ENCODE measurements around the gene ADGRG6.

Gene ADGRG6

DNA sequence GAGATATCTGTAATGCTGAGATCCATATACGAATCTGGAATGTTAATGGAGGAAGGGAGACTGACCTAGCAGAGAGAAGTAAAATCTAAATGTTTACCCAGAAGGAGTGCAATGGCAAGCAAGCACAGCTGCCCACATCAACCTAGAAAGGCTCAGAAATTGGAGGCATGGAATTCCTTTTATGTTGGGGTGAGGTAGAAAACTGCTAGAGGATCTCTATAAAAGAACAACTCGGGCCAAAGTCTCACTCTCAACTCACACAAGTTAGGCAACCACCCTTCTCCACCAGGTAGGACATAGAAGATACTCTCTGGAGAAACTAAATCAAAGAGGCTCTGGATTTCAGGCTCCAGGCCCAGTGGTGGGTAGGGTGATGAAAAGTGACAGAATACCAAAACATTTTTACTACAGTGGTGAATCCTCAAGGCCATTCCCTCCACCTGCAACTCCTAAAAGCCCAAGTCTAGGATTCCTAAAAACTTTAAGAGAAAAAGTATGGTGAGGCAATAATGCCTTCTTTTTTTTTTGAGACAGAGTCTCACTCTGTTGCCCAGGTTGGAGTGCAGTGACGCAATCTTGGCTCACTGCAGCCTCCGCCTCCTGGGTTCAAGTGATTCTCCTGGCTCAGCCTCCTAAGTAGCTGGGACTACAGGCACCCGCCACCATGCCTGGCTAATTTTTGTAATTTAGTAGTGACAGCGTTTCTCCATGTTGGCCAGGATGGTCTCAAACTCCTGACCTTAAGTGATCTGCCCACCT, 9.5 kb upstream of the ADGRG6 start:
- no peak for DNase-seq

DNA sequence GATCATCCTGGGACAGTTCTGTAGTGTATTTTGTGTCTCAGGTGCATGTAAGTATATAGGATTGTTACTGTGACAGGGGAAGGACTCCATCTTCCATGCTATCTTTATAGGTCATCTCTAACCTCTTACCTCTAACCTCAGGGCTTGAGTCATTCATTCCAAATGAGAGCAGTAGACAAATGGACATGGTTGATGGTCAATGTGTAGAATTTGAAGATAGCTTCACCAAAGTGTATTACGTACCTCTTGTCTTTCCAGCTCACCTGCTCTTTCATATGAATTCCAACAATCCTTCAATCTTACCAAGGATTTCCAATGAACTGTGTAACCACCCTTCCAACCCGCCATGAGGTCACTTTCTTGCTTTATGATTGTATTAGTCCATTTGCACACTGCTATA, 8.7 kb upstream of the ADGRG6 start:
- DNase-seq: no peak

- peak; percentile 70 for DNase-seq
Observed at GRCh38 chr6:142294679-142295078, 7.1 kb upstream of the ADGRG6 start.

GRCh38 chr6:142296975-142297604, 4.7 kb upstream of the ADGRG6 start:
- DNase-seq: peak; percentile 11

GRCh38 chr6:142297605-142297995, 4.2 kb upstream of the ADGRG6 start:
- no peak for DNase-seq

DNA sequence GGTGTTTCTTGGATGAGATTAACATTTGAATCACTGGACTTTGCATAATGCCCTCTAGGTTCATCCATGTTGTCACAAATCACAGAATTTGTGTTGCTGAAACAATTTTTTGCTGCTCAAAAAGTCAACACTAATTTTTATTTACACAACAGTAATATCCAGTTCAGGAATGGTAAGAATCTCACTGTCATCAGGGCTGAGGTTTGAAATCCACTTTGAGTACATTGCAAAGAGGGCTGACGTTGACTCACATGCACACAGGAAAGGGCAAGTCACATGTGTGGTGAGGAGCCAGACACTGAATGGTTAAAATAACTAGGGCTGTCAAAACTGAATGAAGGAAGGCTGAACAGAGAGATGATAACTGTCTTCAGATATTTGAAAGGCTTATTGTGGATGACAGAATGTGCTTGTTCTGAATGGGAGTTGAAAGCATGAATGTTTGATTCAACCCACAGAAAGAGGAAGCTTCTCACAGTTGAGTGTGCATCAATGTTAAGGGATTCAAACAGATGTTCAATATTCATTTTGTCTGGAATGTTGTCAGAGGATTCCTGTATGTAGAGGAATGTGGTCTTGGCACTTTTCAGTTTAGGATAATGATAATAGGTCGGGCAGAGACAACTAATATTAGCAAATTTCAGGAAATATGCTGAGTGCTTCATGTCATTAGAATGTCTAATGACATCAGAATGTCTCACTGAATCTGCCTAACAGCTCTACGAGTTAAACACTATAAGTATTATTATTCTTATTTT, 3.6 kb upstream of the ADGRG6 start:
- DNase-seq: peak; percentile 16

DNA sequence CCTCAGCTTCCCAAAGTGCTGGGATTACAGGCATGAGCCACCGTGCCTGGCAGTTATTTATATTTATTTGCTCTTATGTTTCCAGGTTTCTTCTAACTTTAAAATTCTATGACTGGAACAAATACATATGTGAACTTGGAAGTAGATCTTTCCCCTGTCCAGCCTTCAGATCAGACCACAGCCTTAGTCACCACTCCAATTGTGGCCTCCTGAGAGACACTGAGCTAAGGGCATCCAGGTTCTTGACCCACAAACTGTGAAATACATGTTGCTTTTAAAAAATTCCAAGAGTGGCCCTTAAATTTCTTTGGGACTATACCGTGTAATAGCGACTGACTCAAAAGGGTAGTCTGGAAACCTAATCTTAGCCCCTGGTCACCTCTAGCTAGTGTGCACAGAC, 1.5 kb upstream of the ADGRG6 start:
- no peak for DNase-seq

DNA sequence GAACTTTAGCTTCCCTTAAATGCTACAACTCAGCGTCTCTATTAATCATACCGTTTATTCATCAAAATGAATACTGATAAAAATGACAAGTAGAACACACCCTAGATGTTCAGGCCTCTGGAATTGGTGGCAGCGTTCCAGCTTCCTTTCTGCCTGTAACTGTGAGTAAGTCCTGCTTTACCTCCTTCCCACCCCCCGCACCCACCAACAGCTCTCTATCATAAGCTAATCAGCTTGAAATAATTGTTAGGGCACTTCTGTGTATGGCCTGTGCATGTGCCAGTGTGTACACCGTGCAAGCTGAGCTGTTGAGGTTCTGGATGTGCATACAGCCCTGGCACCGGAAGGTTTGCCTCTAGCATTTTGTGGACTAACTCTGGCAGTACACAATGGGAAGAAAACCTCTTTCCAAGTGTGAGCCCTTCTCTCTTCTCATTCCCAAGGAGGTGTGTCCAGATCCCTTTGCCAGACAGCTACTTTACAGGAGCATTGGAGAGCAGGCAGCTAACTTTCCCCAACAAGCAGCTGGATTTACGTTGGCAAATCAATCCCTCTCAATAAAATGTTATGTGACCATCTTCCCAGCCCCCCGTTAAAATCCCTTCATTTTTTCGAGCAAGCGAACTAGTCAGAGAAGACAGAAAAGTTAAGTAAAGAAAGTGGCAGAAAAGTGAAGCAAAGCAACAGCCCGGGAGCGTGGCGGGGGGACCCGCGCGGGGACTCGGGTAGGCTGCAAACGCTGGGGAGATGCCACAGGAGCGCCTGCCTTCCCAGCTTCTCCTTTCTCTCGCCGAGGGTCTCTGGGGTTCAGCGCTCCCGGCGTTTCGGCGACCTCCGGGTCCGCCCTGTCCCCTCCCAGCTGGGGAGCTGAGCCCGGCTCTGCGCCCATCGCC, 803 bp upstream of the ADGRG6 start:
- peak; percentile 46 for DNase-seq

- DNase-seq: peak; percentile 56
Observed at GRCh38 chr6:142302421-142303175, 791 bp downstream of the ADGRG6 start.

GRCh38 chr6:142303176-142303533, 1.3 kb downstream of the ADGRG6 start:
- no peak for DNase-seq

DNA sequence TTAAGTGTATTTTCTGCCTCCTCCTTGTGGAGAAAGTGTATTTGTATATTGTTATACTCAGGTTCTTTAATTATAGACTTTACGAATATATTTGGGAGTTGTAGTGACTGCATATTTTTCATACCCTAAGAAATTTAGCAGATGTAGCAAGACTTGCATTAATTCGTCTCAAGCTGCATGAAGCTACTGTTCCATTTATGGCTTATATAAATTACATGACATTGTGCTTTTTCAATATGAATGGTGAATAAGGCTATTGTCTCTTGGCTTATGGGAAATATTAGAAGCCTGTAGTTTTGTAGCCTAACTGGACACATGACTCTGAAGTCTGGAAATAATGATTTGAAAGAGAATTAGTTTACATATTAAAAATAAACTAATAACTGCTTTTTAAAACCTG, 2.4 kb downstream of the ADGRG6 start:
- no peak for DNase-seq

GRCh38 chr6:142306736-142307135, 4.9 kb downstream of the ADGRG6 start:
- no peak for DNase-seq

- no peak for DNase-seq
Observed at GRCh38 chr6:142307963-142308748, 6.3 kb downstream of the ADGRG6 start.

GRCh38 chr6:142309426-142309825, 7.6 kb downstream of the ADGRG6 start:
- DNase-seq: no peak

DNA sequence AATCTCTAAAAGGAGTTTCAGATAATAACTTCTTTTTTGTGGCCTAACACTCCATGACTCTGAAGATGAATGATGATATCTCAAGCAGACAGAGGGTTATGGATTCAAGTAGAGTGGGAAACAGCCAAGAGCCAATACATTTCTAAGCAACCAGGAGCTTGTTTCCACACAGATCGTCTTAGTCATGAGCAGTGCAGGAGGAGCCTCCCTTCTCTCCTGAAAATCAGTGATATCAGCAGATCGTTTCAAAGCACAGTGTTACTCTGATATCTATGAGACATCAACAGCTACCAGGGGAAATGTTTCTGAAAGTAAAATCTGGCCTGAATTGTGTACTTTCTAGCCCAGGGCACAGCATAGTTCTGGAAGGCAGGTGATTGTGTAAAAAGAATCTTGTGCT, 11.5 kb downstream of the ADGRG6 start:
- DNase-seq: no peak

GRCh38 chr6:142316791-142317368, 15.1 kb downstream of the ADGRG6 start:
- DNase-seq: no peak

- DNase-seq: peak; percentile 15
Observed at GRCh38 chr6:142318714-142319113, 16.9 kb downstream of the ADGRG6 start.

GRCh38 chr6:142320366-142320765, 18.6 kb downstream of the ADGRG6 start:
- DNase-seq: no peak

DNA sequence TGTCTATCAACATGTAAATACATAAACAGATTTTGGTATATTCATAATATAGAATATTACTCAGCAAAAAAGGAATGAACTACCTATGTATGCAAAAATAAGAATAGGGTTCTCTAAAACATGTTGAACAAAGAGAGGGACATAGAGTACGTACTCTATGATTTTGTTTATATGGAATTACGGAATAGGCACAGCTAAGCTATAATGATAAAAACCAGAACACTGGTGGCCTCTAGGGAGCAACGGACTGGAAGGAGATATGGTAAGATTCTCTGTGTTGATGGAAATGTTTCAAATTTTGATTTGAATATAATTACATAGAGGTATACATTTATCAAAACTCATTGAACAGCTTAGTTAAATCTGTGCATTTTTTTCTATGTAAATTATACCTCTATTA, 19.6 kb downstream of the ADGRG6 start:
- no peak for DNase-seq

DNA sequence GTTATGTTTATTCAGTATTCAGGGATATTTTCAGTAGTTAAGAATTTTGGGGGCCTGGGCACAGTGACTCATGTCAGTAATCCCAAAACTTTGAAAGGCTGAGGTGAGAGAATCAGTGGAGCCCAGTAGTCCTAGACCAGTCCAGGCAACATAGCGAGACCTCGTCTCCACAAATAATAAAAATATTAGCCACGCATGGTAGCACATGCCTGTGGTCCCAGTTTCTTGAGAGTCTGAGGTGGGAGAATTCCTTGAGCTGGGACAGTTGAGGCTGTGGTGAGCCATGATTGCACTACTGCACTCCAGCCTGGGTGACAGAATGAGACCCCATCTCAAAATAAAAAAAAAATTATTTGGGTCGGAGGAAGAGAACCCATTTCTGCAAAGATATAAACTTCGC, 20.3 kb downstream of the ADGRG6 start:
- no peak for DNase-seq

Data from hematopoietic multipotent progenitor cell treated with erythropoietin and hydrocortisone succinate and interleukin-3 and kit ligand, for 4 days (in vitro differentiated cells).